Femur (tissue), 1 donor: ENCODE results near the gene ZNF429.
A peak's percentile ranks its signal among the peaks of the same experiment; 100 is the strongest.
"Not testable (repeated sequence)": the region's sequence is repeated elsewhere in the genome, so short reads cannot be mapped to it uniquely, and the experiment has no call there.

Source experiments
- DNase-seq: peaks from one replicate; pipeline ENCODE4 v3.0.0-alpha.2; 2017

Gene ZNF429

GRCh38 chr19:21519488-21519887 lies 14.1 kb downstream of the ZNF429 start:
- no peak for DNase-seq

- DNase-seq: no peak
Observed at GRCh38 chr19:21532904-21533303, 27.5 kb downstream of the ZNF429 start.

DNA sequence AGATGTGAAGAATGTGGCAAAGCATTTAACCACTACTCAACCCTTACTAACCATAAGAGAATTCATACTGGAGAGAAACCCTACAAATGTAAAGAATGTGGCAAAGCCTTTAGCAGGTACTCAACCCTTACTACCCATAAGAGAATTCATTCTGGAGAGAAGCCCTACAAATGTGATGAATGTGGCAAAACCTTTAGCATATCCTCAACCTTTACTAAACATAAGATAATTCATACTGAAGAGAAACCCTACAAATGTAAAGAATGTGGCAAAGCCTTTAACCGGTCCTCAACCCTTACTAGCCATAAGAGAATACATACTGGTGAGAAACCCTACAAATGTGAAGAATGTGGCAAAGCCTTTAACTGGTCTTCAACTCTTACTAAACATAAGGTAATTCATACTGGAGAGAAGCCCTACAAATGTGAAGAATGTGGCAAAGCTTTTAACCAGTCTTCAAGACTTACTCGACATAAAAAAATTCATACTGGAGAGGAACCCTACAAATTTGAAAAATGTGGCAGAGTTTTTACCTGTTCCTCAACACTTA lies 31.4 kb downstream of the ZNF429 start:
- DNase-seq: not testable (repeated sequence)

- DNase-seq: no peak
Observed at GRCh38 chr19:21559444-21559843, 54.0 kb downstream of the ZNF429 start.

DNA sequence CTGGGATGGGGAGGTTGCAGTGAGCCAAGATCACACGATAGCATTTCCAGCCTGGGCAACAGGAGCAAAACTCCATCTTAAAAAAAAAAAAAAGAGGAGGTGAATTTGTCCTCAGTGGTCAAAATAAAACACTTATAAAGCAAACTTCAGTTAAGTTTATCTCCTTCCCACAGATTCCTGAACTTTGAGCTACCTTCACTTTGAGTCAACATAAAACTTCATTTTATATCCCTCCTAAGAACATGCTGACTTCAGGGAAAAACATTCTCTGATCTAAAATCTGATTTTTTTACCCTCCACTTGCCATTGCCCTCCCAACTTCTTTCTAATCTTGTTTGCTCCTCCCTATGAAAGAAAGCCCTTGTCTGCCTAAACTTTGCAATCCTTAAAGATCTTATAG lies 59.0 kb downstream of the ZNF429 start:
- no peak for DNase-seq

GRCh38 chr19:21566073-21566472 lies 60.7 kb downstream of the ZNF429 start:
- no peak for DNase-seq

- not testable (repeated sequence) for DNase-seq
Observed at GRCh38 chr19:21567806-21568205, 62.4 kb downstream of the ZNF429 start.

GRCh38 chr19:21568816-21569493 lies 63.6 kb downstream of the ZNF429 start:
- peak; percentile 98 for DNase-seq

- DNase-seq: peak; percentile 79
Observed at GRCh38 chr19:21569494-21569865, 64.1 kb downstream of the ZNF429 start.

GRCh38 chr19:21571316-21571715 lies 65.9 kb downstream of the ZNF429 start:
- no peak for DNase-seq

DNA sequence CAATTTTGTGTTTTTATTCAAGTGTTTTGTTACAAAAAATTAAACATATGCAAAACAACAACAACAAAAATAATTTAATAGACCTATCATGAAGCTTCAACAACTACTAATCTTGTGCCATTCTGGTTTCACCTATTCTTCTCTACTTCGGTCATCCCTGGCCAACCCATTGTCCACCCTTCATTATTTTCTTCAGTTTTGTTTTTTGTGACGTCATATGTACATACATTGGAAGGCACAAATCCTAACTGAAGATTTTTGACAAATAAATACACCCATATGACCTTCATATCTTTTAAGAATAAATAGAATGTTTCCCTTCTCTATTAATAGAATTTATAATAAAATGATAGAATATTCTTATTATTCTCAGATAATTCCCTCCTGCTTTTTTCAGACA lies 69.2 kb downstream of the ZNF429 start:
- DNase-seq: no peak

DNA sequence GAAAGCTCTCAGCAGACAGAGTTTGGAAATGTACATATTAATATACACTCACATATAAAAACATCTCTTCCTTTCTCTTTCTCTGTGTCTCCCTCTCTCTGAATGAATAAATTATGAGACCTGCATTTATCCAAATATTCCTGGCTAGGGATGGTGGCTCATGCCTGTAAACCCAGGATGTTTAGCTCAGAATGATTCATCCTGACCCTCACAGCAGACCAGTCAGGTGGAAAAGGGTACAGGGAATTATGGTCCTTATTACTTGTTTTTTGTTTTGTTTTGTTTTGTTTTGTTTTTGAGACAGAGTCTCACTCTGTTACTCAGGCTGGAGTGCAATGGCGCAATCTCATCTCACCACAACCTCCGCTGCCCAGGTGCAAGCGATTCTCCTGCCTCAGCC lies 71.1 kb downstream of the ZNF429 start:
- no peak for DNase-seq

DNA sequence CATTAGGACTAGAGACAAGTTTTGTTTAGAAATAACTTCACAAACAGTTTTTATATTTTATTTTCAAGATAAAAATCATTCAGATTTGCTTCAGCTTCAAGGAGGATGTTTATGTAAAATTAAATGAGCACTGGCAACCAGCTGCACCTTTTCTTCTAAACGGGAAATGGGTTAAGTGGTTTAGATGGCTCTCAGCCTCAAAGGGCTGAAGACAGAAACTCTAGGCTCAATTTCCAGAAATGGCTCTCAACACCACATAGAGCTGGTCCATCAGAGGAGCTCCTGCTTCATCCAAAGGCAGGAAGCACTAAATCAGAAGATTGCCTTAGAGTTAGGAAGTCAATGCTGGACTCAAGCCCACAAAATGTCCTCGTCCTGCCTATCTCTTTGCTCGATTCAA lies 74.7 kb downstream of the ZNF429 start:
- DNase-seq: no peak

- no peak for DNase-seq
Observed at GRCh38 chr19:21580818-21581217, 75.4 kb downstream of the ZNF429 start.

DNA sequence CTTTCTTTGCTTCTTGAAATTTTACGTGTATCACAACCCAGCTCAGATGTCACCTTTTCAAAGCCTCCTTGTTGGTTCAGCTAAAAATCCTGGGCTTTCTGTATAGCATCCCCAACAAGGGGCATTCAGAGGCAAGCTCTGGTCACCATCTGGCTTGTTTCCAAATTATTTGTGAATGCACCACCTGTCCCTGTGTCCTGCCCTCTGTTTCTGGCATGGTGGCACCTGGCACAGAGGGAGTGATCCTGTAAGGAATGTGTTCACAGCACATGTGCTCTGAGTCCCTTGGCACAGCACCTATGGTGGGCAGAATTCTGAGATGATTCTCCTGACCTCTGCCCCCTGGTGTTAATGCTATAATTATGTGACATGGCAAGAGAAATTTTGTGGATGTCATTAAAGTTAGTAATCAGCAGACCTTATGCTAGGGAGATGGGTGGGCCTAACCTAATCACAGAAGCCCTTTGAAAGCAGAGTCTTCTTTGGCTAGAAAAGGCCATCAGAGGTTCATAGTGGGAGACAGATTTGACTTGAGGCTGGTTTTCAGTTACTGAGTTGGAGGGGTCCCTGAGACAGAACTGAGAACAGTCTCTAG lies 76.3 kb downstream of the ZNF429 start:
- DNase-seq: no peak

DNA sequence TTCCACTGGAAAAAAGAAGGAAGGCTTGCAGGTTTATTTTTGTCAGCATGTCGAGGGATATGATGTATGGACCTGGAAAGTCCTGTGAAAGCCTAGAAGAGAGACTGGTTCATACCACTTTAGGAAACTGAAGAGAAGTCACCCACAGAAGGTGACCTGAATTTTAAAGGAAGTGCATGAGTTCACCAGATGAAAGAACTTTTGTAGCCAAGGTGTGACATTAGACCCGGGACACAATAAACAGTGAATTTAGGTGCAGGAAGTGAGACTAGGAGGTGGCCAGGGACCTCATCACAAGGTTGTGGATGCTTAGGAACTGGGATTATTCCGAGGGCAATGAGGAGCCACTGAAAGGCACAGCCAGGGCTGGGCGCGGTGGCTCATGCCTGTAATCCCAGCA lies 79.1 kb downstream of the ZNF429 start:
- no peak for DNase-seq

- no peak for DNase-seq
Observed at GRCh38 chr19:21585281-21585890, 80.0 kb downstream of the ZNF429 start.

DNA sequence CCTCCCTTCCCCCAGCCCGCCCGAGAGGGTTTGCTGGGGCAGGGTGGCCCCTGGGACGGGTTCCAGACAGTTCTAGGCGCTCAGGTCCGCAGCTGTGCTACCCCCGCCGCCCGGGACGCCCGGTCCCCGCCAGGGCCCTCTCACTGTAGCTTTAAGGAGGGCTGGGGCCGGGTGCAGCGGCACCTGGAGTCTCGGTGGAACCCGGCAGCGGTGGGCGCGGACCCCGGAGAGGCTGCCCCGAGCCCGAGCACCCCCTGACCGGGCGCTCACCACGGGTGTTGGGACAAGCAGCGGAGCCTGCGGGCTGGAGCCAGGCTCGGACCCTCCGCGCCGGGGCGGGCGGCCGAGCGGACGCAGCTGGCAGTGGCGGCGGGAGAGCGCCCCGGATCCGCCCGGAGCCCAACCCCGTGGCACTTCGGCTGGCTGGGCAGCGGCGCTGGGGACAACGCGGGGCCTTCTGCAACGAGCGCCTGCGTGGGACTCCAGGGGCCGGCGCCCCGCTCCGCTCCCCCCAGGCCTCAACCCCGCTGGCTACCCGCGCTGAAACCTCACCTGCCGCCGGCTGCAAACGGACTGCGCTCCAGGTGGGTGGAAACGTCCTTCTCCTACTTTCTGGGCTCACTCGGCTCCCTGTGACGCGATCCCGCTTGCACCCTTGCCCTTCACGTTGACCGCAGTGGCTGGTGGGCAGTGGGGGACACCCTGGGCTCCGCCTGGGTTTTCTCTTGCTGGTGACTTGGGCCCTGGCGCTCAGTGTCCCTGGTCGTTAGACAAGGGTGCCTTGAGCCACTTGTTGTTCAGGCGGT lies 81.1 kb downstream of the ZNF429 start:
- peak; percentile 35 for DNase-seq

DNA sequence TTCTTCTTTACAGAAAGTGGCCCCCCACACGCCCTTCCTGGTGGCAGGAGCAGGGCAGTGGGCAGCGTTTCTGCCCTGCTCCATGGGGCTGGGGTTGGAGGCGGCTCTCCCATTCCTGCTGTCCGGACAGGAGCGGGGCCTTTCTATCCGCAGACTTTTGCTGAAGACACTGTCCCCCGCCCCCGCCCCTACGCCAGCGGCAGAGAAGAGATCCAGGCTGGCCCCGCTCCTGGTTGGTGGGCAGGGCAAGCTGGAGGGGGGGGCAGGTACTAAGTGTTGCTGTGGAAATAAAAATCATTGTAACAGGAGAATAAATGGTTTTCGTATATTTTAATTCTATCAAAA lies 81.7 kb downstream of the ZNF429 start:
- DNase-seq: no peak

DNA sequence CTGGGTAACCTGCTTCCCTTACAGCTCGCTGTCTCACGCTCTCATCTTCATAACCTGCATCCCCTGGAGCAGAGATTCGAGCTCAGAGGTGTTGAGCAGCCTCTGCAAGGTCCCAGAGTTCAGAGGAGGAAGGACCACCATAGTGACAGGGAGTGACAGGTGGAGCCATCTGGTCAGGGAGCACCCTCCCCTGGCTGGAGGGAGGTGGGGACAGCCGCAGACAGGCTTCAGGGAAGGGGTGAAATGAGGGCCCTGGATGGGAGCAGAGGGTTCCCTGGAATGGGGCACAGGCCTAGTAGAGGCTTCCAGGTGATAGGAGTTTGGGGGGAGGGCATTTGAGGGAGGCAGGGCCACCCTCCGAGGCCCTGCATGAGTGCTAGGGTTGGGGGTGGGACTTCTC lies 82.1 kb downstream of the ZNF429 start:
- DNase-seq: no peak

GRCh38 chr19:21588065-21588601 lies 82.7 kb downstream of the ZNF429 start:
- DNase-seq: no peak

DNA sequence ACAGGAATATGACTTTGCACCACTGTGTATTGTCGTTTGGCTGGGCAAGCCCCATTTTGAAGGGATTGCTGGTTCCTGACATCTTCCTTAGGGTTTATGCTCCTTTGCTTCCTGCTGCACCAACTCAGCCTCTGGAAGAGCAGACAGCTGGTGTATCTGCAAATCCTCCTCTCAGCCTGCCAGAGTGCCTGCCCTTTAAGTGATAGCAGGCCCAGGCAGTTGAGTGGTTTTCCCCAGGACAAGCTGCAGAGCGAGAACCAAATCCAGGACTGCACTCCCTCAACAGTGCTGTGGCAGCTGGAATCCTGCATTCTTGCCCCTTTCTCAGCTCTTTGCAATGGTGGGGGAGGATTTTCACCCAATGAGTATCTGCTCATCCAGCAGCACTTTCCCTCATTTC lies 85.5 kb downstream of the ZNF429 start:
- no peak for DNase-seq

GRCh38 chr19:21593008-21593481 lies 87.6 kb downstream of the ZNF429 start:
- DNase-seq: no peak
